ENCODE results near the gene CST4.
A peak's percentile ranks its signal among the peaks of the same experiment; 100 is the strongest.
"Not testable (repeated sequence)": the region's sequence is repeated elsewhere in the genome, so short reads cannot be mapped to it uniquely, and the experiment has no call there.

CST4 gene

GRCh38 chr20:23636908-23637281, 51.9 kb downstream of the CST4 start:
- Histone ChIP-seq H3K4me3 (ENCODE audit: low read depth, low read length) (peak overlapping the region; percentile 80), H3K36me3 (peaks cover 25% of the 10 kb centered on the region), H3K27me3 (ENCODE audit: insufficient read depth, low read depth, severe bottlenecking) (no peaks in the 10 kb centered on the region), H3K27ac (peak overlapping the region; percentile 95), H3K9me3 (ENCODE audit: severe bottlenecking) (no peaks in the 10 kb centered on the region)
- no peak for TF ChIP-seq CTCF (IDR thresholded peaks at IDR 0.05; ENCODE audit: low read depth, low read length)
- DNase-seq: no peak

- H3K4me3 ChIP-seq (ENCODE audit: low read depth, low read length): peak overlapping the region; percentile 80; the same call in 1 of the 2 replicates
These were observed 52.5 kb downstream of the CST4 start for GRCh38 chr20:23636182-23636907.

GRCh38 chr20:23635768-23636090, 53.1 kb downstream of the CST4 start:
- H3K27ac ChIP-seq: not testable (repeated sequence)

More at GRCh38 chr20:23636182-23636907, 52.5 kb downstream of the CST4 start:
- Histone ChIP-seq H3K27me3 (ENCODE audit: insufficient read depth, low read depth, severe bottlenecking) (no peaks in the 10 kb centered on the region), H3K27ac (no peak overlapping the region), H3K9me3 (ENCODE audit: severe bottlenecking) (no peaks in the 10 kb centered on the region), H3K36me3 (peaks cover 25% of the 10 kb centered on the region)
- DNase-seq: no peak
- TF ChIP-seq CTCF (IDR thresholded peaks at IDR 0.05; ENCODE audit: low read depth, low read length): no peak

More at GRCh38 chr20:23635768-23636090, 53.1 kb downstream of the CST4 start:
- H3K4me3 ChIP-seq (ENCODE audit: low read depth, low read length); H3K27me3 ChIP-seq (ENCODE audit: insufficient read depth, low read depth, severe bottlenecking); DNase-seq; H3K9me3 ChIP-seq (ENCODE audit: severe bottlenecking): not testable (repeated sequence)
- H3K36me3 ChIP-seq: peaks cover 25% of the 10 kb centered on the region
